Lower leg skin (tissue), 3 donors: ENCODE results near the gene FPR1.

Experiments
- POLR2A ChIP-seq, 2 donors: fragments of 450-650 bp; IDR thresholded peaks; one replicate each; pipeline ENCODE4 v1.6.1; 2016 to 2017; ENCODE audit warnings: antibody characterized with exemption in 2 of 2, mild to moderate bottlenecking in 1 of 2, moderate library complexity in 1 of 2
- TF ChIP-seq, protein P1 (sequence below), 3 donors: fragments of 450-650 bp; IDR thresholded peaks; one replicate each; pipeline ENCODE4 v1.5.1; 2016; ENCODE audit warnings: antibody characterized with exemption in 3 of 3, mild to moderate bottlenecking in 3 of 3, moderate library complexity in 2 of 3

DNA sequence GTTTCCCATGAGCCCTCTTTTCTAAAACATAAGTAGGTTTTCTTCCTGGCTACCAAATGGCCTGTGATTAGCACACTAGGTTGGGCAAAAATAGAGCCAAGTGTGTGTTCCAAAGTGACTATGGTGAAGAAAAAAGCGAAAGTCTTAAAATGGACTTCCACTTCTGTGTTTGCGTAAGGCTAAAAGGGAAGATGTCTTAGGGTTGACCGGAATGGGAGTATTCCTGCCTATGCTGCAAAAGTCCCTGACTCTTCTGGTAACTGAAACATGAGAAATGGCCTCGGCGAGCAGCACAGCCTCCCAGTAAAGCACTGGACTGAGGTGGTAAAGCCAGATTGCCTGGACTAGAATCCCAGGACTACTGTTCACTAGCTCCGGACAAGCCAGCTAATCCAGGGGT lies 2.4 kb upstream of the FPR1 start:
- TF ChIP-seq, protein P1, sequence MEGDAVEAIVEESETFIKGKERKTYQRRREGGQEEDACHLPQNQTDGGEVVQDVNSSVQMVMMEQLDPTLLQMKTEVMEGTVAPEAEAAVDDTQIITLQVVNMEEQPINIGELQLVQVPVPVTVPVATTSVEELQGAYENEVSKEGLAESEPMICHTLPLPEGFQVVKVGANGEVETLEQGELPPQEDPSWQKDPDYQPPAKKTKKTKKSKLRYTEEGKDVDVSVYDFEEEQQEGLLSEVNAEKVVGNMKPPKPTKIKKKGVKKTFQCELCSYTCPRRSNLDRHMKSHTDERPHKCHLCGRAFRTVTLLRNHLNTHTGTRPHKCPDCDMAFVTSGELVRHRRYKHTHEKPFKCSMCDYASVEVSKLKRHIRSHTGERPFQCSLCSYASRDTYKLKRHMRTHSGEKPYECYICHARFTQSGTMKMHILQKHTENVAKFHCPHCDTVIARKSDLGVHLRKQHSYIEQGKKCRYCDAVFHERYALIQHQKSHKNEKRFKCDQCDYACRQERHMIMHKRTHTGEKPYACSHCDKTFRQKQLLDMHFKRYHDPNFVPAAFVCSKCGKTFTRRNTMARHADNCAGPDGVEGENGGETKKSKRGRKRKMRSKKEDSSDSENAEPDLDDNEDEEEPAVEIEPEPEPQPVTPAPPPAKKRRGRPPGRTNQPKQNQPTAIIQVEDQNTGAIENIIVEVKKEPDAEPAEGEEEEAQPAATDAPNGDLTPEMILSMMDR (IDR thresholded peaks at IDR 0.05): no peak
- no peak for TF ChIP-seq POLR2A (IDR thresholded peaks at IDR 0.05)
